HG03521 (cell line): ENCODE measurements around the gene SPATS2L.
A peak's percentile ranks its signal among the peaks of the same experiment; 100 is the strongest.

Experiments used
- ATAC-seq: cut with Tn5 transposase; IDR thresholded peaks from one replicate; pipeline ENCODE4 v1.9.1; 2021; ENCODE audit warnings: mild to moderate bottlenecking, moderate library complexity; ENCODE audit not compliant: unreplicated experiment

SPATS2L gene

DNA sequence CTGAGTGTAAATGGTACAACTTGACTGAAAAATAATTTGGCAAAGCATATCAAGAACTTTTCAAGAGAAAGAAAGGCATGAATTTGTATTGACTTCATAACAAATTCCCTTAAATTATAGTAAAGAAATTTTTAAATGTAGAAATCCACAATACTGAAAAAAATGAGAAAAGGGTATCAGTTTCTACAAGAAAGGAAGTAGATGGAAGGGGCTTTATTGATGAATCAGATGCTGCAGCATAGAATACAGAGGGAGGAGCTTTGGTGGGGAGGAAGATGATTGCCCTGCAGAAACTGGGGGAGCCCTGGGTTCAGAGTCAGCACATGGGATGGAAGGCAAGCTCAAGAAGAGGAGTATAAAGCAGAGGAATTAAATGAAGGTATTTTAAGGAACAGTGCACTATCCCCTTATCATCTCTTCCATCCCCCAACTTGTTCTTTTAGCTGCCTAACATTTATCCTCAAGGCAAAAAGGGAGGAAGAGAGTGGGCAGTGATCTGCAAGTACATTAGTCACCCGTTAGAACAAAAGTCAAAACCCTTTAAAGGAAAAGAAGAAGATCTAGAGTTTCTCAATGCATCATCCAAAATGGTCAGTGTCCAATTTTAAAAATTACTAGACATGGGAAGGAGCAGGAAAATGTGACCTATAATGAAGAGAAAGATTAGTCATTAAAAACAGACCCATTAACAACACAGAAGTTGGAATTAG is 125.7 kb downstream of the SPATS2L start:
- no peak for ATAC-seq

- ATAC-seq, result no peak
These were observed 128.9 kb downstream of the SPATS2L start for GRCh38 chr2:200435379-200435778.

GRCh38 chr2:200438251-200438650 is 131.8 kb downstream of the SPATS2L start:
- ATAC-seq, result no peak

GRCh38 chr2:200438846-200439245 is 132.4 kb downstream of the SPATS2L start:
- ATAC-seq, result no peak

DNA sequence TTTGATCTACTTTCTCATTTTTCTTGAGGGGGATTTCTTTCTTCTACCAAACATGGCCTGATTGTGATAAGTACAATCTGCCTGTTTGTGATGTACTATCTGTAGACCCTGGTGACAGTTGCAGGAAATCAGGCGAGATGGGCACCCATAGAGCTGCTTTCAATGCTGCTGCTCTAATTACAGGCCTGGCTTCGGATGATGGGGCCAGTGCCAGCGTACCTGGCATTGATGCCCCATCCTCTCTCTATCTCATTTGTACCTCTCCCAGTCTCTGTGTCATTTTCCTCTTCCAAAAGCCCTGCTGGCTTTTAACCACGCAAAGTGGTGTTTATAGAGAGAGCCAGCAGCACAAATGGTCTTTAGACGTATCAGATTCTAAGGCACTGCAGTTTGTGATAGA is 133.5 kb downstream of the SPATS2L start:
- no peak for ATAC-seq

- no peak for ATAC-seq
These were observed 136.0 kb downstream of the SPATS2L start for GRCh38 chr2:200442471-200442870.

GRCh38 chr2:200443376-200443775 is 136.9 kb downstream of the SPATS2L start:
- no peak for ATAC-seq

DNA sequence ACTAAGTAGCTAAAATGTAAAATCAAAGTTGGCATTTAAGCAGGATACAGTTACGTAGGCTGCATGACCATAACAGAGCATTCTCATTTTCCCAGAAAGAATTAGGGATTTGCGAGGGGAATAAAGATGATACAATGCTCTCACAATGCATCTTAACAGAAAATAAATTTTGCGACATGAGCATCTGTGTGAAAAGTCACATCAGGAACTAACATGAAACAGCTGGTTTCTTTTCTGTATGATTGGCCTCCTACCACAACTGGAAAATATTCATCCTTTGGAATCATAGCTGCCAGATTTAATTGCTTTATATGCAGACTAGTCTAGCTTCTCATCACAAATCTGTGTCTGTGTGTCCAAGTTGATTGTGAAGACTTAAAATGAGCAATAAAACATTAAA is 137.4 kb downstream of the SPATS2L start:
- no peak for ATAC-seq

DNA sequence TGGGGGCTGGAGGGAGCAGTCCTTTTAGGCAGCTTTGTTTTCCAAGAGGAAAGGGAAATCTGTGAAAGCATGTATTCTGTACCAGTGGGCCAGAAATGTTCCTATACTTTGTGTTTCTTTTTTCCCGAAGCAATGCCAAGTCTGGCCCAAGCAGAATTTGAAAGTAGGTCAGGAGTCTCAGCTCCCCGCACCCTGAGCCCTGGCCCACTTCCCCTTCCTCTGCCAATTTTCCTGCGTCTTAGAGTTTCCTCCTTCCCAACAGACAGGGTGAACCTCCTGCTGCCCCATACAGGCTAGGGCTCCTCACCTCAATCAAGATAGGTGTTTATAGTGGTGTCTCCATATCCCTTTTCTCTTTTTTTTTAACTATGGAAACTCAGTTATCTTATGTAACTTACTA is 138.0 kb downstream of the SPATS2L start:
- ATAC-seq, result no peak

DNA sequence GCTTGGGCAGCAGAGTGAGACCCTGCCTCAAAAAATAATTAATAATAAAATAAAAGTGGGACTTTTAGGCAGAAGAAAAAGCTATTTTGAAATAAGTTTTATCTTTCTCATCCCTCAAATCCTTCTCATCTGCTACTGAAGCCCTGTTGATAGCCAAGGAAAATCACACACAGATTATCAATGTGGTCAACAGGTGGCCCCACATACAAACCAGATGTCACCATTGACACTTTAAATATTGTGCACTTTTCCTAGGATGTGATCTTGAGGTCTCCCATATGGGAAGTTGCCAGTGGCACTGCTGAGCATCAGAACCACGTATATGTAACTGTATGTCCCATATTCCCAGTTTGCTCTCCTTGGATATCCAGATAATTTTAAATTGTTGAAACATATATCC is 138.8 kb downstream of the SPATS2L start:
- ATAC-seq, result no peak

DNA sequence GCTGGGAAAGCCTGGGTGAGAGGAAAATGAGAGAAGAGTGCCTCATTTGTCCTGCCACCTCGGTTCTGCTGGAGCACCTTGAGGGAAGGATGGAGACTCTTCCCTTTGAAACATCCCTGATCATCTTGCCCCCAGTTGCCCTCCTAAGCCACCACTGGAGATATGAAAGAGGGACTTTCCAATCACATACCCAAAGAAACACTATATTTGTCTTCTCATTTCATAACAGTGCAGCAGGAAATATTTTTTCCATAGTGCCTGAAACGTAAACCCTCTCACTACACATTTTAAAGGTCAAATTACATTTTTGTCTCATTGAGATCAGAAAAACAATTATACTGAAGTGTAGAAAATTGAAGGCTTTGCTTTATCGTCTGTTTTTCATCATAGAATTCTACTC is 140.1 kb downstream of the SPATS2L start:
- no peak for ATAC-seq

- no peak for ATAC-seq
These were observed 140.8 kb downstream of the SPATS2L start for GRCh38 chr2:200447139-200447855.

DNA sequence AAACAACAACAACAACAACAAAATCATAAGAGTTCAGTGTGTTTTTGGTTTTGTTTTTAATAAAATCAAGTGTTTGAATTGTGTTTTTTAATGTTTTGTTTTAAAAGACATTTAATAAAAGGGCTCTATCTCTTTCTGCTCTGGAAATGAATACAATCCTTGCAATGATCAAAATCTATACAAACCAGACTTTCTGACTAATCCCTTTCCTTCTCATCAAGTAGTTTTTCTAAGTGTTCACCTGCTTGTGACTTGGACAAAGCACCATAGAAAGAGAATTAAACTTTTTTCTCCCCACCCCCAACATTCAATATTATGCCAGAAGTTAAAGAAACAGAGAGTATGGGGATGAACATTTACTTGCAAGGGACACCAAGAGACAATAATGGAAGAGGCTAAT is 142.0 kb downstream of the SPATS2L start:
- ATAC-seq, result no peak

- ATAC-seq, result no peak
These were observed 142.7 kb downstream of the SPATS2L start for GRCh38 chr2:200449149-200449548.

GRCh38 chr2:200450288-200450687 is 143.8 kb downstream of the SPATS2L start:
- ATAC-seq, result no peak

DNA sequence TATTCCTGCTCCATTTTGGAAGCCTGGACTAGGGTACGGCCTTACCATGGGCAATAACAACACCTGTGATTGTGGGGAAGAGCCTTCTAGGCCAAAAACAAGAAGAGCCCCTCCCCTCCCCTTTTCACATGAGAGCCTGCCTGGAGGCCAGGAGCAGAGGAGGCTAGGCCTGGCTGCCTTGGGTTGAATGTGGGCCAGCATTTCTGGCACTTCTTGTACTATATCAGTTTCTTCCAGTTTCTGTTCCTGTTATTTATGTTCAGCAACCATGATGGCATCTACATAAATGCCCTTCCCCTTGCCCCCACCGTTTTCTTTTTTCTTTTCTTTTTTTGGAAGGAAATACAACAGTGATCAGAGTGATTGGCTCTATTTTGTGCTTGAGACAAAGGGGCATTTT is 145.0 kb downstream of the SPATS2L start:
- no peak for ATAC-seq

- no peak for ATAC-seq
These were observed 145.9 kb downstream of the SPATS2L start for GRCh38 chr2:200452377-200452776.

DNA sequence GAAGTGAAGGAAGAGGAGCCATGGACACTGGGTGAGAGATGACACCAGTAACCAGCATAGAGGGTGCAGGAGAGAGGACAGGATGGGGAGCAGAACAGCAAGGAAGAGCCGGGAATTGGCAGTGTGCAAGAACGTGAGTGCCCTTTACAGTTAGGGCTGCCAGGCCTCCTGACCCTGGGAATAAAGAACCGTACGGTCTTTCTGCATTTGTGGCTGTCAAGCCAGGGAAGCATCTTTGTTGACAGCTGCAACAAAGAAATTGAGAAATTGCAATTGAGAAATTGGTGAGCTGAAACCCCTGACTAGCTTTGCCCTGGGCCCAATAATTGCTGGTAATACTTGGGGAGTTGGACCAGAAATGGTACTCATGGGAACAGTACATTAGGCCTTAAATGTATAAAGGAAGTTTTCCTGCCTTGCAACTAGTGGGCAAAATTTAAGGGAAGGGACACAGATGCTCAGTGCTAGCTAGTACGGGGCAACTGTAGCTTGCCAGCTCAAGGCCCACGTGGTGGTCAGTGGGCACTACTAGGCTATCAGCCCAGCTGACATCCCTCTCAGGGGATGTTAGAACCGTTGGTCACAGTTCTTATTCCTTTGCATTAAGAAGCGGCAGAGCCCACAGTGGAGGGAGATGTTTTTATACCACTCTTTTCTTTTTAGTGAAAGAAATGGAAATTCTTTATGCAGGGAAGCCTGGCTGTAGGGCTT is 146.8 kb downstream of the SPATS2L start:
- ATAC-seq, result no peak

DNA sequence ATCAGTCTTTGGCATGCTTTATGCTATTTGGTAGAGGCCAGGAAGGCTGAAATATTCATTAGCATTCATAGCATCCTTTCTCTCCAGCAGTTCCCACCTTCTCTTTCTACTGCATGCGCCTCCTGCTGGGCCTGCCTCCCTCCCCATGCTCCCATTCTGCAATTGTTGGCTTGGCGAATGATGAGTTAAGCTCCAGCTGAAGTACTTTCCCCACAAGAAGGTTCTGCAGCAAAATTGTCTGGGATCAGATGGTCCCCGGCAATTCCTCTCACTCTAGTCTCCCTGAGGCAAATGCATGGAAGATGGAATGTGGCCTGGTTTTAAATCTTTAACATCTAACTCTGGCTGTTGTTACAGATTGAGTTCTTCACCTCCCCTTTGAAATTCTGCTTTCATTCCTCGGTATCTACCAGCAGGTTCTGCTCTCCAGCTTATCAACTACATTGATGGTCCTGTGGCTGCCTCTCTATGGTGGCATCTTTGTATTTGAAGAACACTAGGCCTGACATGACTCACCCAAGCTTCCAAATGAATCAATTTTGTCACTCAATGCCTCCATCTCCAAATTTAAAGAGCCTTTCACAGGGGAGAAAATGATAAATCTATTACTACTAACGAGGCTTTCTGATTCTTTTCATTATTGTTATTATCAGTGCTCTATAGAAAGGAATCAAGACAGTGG is 147.5 kb downstream of the SPATS2L start:
- no peak for ATAC-seq

GRCh38 chr2:200454927-200455801 is 148.7 kb downstream of the SPATS2L start:
- ATAC-seq, result peak; percentile 91
